WTC11 (cell line): ENCODE data around the gene KCNH3.

Source experiments
- TF ChIP-seq, protein P1 (sequence below): fragments of 200-600 bp; IDR thresholded peaks from 2 replicates; pipeline ENCODE4 v1.8.0; 2022; ENCODE audit warnings: antibody characterized with exemption
- TF ChIP-seq, protein P2 (sequence below): sonication (generic); formaldehyde crosslinking; IDR thresholded peaks from 2 replicates; pipeline ENCODE4 v1.8.0; 2022; ENCODE audit warnings: missing genetic modification reagents
- TF ChIP-seq, protein P3 (sequence below): sonication (generic); formaldehyde crosslinking; IDR thresholded peaks from 2 replicates; pipeline ENCODE4 v1.8.0; 2022; ENCODE audit warnings: mild to moderate bottlenecking, missing genetic modification reagents

DNA sequence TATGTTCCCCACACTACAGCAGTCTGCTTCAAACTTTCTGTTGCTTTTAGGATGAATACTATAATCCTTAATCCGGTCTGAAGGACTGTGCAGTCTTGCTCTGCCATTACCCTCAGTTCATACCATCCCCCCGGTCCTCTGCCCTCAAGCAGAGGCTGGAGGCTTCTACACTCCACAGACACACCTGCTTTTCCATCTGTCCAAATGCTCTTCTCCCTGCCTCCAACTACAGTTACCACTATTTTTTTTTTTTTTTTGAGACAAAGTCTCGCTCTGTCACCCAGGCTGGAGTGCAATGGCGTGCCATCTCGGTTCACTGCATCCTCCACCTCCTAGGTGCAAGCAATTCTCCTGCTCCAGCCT, 19.3 kb upstream of the KCNH3 start:
- TF ChIP-seq, protein P1, sequence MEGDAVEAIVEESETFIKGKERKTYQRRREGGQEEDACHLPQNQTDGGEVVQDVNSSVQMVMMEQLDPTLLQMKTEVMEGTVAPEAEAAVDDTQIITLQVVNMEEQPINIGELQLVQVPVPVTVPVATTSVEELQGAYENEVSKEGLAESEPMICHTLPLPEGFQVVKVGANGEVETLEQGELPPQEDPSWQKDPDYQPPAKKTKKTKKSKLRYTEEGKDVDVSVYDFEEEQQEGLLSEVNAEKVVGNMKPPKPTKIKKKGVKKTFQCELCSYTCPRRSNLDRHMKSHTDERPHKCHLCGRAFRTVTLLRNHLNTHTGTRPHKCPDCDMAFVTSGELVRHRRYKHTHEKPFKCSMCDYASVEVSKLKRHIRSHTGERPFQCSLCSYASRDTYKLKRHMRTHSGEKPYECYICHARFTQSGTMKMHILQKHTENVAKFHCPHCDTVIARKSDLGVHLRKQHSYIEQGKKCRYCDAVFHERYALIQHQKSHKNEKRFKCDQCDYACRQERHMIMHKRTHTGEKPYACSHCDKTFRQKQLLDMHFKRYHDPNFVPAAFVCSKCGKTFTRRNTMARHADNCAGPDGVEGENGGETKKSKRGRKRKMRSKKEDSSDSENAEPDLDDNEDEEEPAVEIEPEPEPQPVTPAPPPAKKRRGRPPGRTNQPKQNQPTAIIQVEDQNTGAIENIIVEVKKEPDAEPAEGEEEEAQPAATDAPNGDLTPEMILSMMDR: no peak
- TF ChIP-seq, protein P2, sequence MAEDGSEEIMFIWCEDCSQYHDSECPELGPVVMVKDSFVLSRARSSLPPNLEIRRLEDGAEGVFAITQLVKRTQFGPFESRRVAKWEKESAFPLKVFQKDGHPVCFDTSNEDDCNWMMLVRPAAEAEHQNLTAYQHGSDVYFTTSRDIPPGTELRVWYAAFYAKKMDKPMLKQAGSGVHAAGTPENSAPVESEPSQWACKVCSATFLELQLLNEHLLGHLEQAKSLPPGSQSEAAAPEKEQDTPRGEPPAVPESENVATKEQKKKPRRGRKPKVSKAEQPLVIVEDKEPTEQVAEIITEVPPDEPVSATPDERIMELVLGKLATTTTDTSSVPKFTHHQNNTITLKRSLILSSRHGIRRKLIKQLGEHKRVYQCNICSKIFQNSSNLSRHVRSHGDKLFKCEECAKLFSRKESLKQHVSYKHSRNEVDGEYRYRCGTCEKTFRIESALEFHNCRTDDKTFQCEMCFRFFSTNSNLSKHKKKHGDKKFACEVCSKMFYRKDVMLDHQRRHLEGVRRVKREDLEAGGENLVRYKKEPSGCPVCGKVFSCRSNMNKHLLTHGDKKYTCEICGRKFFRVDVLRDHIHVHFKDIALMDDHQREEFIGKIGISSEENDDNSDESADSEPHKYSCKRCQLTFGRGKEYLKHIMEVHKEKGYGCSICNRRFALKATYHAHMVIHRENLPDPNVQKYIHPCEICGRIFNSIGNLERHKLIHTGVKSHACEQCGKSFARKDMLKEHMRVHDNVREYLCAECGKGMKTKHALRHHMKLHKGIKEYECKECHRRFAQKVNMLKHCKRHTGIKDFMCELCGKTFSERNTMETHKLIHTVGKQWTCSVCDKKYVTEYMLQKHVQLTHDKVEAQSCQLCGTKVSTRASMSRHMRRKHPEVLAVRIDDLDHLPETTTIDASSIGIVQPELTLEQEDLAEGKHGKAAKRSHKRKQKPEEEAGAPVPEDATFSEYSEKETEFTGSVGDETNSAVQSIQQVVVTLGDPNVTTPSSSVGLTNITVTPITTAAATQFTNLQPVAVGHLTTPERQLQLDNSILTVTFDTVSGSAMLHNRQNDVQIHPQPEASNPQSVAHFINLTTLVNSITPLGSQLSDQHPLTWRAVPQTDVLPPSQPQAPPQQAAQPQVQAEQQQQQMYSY (CRISPR knock-in tag): no peak
- TF ChIP-seq, protein P3, sequence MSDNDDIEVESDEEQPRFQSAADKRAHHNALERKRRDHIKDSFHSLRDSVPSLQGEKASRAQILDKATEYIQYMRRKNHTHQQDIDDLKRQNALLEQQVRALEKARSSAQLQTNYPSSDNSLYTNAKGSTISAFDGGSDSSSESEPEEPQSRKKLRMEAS (CRISPR knock-in tag): no peak
